ENCODE data around the gene VSX2. TPM values are rescaled to one million over a fixed set of nuclear protein-coding genes. Genes with fewer than 3 reads are reported as not detected.

Gene VSX2
- total RNA-seq, result not detected

GRCh38 chr14:74238974-74239847 lies at the start of gene VSX2:
Gene VSX2 (plus strand): TSS chr14:74239449. CDS start chr14:74239562, 113 bp downstream.

DNA sequence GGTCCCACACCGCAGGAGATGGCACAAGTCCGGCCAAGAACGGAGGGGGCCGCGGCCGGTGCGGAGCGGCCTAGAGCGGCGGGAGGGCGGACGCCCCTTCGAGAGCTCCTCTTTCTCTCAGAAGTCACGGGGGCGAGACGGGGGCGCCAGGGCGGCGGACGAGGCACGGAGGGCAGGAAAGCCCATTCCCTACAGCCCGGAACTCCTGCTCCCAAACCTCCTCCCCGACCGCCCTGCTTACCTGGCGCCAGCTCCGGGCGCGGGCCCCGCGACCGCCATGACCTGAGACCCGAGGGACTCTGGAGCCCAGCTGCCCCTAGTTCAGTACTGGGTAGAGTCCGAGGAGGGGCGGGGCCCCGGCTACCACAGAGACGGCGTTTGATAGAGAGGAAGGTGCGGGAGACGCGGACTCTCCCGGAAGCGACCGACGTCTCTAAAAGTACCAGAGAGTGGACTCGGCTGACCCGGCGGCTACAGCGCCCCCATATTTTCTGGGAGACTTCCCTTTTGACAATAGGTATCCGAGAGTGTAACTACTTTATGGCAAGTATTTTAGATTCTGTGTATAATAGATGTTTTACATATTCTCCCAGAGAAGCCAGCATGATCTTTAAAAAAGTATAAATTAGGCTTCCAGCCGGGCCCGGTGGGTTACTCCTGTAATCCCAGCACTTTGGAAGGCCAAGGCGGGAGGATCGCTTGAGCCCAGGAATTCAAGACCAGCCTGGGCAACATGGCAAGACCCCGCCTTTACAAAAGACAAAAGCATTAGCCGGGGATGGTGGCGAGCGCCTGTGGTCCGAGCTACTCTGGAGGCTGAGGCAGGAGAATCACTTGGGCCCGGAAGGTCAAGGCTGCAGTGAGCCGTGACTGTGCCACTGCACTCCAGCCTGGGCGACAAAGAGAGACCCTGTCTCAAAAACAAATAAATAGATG lies 63.7 kb downstream of the VSX2 start, which contains the start of gene ABCD4:
Gene ABCD4, minus strand, starts transcription at position 301 of the 936 bp plus-strand sequence. Its CDS starts 22 bp downstream, at position 279.

Small RNA genes within 50 kb of the gene (small RNA-seq; reads per million reads assigned to genes)
- gene AC006349.1, result 0 reads per million in 2 donors

Other genes with a start within 250 kb of the VSX2 start
- 1 to 10 TPM; 8.3 to 9.3 TPM for gene ENTPD5, start 220.2 kb upstream of the VSX2 start, total RNA-seq
- gene BBOF1, start 220.1 kb upstream of the VSX2 start, total RNA-seq, result 1 to 10 TPM; 2.7 to 4.1 TPM
- 10 to 100 TPM; 11.3 to 19.3 TPM for gene ALDH6A1, start 155.0 kb upstream of the VSX2 start, total RNA-seq
- gene LIN52, start 154.5 kb upstream of the VSX2 start, total RNA-seq, result 10 to 100 TPM in 1 of 2 donors, 1 to 10 TPM in 1; 10.0 to 14.7 TPM
- 10 to 100 TPM; 30.3 to 38.3 TPM for gene ABCD4, start 63.5 kb downstream of the VSX2 start, total RNA-seq
- gene VRTN, start 109.0 kb downstream of the VSX2 start, total RNA-seq, result not detected
- not detected for gene SYNDIG1L, start 186.8 kb downstream of the VSX2 start, total RNA-seq